Measurements from ENCODE around the gene CCDC175. TPM values are rescaled to one million over a fixed set of nuclear protein-coding genes. Genes with fewer than 3 reads are reported as not detected.

CCDC175 gene
- total and polyA plus RNA-seq, 10 of the 15 experiments (the other 5 are each of a cell fraction or from before 2014, with no cell fraction given) = not detected

- TF ChIP-seq, protein P1, sequence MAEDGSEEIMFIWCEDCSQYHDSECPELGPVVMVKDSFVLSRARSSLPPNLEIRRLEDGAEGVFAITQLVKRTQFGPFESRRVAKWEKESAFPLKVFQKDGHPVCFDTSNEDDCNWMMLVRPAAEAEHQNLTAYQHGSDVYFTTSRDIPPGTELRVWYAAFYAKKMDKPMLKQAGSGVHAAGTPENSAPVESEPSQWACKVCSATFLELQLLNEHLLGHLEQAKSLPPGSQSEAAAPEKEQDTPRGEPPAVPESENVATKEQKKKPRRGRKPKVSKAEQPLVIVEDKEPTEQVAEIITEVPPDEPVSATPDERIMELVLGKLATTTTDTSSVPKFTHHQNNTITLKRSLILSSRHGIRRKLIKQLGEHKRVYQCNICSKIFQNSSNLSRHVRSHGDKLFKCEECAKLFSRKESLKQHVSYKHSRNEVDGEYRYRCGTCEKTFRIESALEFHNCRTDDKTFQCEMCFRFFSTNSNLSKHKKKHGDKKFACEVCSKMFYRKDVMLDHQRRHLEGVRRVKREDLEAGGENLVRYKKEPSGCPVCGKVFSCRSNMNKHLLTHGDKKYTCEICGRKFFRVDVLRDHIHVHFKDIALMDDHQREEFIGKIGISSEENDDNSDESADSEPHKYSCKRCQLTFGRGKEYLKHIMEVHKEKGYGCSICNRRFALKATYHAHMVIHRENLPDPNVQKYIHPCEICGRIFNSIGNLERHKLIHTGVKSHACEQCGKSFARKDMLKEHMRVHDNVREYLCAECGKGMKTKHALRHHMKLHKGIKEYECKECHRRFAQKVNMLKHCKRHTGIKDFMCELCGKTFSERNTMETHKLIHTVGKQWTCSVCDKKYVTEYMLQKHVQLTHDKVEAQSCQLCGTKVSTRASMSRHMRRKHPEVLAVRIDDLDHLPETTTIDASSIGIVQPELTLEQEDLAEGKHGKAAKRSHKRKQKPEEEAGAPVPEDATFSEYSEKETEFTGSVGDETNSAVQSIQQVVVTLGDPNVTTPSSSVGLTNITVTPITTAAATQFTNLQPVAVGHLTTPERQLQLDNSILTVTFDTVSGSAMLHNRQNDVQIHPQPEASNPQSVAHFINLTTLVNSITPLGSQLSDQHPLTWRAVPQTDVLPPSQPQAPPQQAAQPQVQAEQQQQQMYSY (CRISPR knock-in tag; IDR thresholded peaks at IDR 0.05) = no peak
Measured at GRCh38 chr14:59500732-59501131, 75.9 kb downstream of the CCDC175 start (continued).

GRCh38 chr14:59492384-59492783 lies 84.2 kb downstream of the CCDC175 start:
- Histone ChIP-seq H2AFZ (ENCODE audit: control insufficient read depth, low read depth, low read length) (no peak overlapping the region), H3K9me3 (replicated peaks; ENCODE audit: control insufficient read depth, insufficient read depth, low read length) (no peaks in the 10 kb centered on the region; the same call in 2 of the 3 replicates), H3K79me2 (ENCODE audit: control insufficient read depth, insufficient read depth, low read length) (no peaks in the 10 kb centered on the region), H3K27me3 (replicated peaks in 1 of 2; ENCODE audit: control insufficient read depth in 2 of 2, insufficient read depth in 2 of 2, low read length in 1 of 2) (no peaks in the 10 kb centered on the region), H4K20me1 (ENCODE audit: control insufficient read depth, insufficient read depth) (no peaks in the 10 kb centered on the region), H3K27ac (ENCODE audit: control insufficient read depth, insufficient read depth) (no peak overlapping the region), H3K4me1 (ENCODE audit: control insufficient read depth, insufficient read depth, low read length) (no peaks in the 10 kb centered on the region), H3K36me3 (ENCODE audit: control insufficient read depth in 2 of 2, insufficient read depth in 2 of 2, low read length in 1 of 2) (peaks cover 0 to 30% of the 10 kb centered on the region in 2 experiments; a peak in 2 of 4 replicates), H3K4me3 (no peak overlapping the region), H3K9ac (ENCODE audit: control insufficient read depth, insufficient read depth, low read length) (no peak overlapping the region), H3K4me2 (ENCODE audit: control insufficient read depth, insufficient read depth) (no peak overlapping the region)
- no peak for DNase-seq (ENCODE audit: low read depth, low spot score)
- FAIRE-seq = no peak
- TF ChIP-seq DPF2 (IDR thresholded peaks at IDR 0.05) (no peak), ZBED1 (IDR thresholded peaks at IDR 0.05; ENCODE audit: borderline replicate concordance) (no peak), NRF1 (conservative IDR thresholded peaks at IDR 0.05; ENCODE audit: low read depth, low read length) (no peak), BRCA1 (IDR thresholded peaks at IDR 0.05; ENCODE audit: low read depth, low read length) (no peak), ZSCAN29 (IDR thresholded peaks at IDR 0.05) (no peak), NBN (IDR thresholded peaks at IDR 0.05) (no peak), ZNF24 (IDR thresholded peaks at IDR 0.05) (no peak), SIX5 (IDR thresholded peaks at IDR 0.05; ENCODE audit: low read depth, low read length, severe bottlenecking) (no peak), IRF3 (IDR thresholded peaks at IDR 0.05) (no peak), CHD2 (IDR thresholded peaks at IDR 0.05; ENCODE audit: borderline replicate concordance, low read depth, low read length) (no peak), BACH1 (IDR thresholded peaks at IDR 0.05; ENCODE audit: borderline replicate concordance) (no peak)
- TF ChIP-seq, protein P2, sequence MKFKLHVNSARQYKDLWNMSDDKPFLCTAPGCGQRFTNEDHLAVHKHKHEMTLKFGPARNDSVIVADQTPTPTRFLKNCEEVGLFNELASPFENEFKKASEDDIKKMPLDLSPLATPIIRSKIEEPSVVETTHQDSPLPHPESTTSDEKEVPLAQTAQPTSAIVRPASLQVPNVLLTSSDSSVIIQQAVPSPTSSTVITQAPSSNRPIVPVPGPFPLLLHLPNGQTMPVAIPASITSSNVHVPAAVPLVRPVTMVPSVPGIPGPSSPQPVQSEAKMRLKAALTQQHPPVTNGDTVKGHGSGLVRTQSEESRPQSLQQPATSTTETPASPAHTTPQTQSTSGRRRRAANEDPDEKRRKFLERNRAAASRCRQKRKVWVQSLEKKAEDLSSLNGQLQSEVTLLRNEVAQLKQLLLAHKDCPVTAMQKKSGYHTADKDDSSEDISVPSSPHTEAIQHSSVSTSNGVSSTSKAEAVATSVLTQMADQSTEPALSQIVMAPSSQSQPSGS (IDR thresholded peaks at IDR 0.05; ENCODE audit: low read length) = no peak
- TF ChIP-seq, protein P3, sequence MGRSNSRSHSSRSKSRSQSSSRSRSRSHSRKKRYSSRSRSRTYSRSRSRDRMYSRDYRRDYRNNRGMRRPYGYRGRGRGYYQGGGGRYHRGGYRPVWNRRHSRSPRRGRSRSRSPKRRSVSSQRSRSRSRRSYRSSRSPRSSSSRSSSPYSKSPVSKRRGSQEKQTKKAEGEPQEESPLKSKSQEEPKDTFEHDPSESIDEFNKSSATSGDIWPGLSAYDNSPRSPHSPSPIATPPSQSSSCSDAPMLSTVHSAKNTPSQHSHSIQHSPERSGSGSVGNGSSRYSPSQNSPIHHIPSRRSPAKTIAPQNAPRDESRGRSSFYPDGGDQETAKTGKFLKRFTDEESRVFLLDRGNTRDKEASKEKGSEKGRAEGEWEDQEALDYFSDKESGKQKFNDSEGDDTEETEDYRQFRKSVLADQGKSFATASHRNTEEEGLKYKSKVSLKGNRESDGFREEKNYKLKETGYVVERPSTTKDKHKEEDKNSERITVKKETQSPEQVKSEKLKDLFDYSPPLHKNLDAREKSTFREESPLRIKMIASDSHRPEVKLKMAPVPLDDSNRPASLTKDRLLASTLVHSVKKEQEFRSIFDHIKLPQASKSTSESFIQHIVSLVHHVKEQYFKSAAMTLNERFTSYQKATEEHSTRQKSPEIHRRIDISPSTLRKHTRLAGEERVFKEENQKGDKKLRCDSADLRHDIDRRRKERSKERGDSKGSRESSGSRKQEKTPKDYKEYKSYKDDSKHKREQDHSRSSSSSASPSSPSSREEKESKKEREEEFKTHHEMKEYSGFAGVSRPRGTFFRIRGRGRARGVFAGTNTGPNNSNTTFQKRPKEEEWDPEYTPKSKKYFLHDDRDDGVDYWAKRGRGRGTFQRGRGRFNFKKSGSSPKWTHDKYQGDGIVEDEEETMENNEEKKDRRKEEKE (IDR thresholded peaks at IDR 0.05) = no peak
- WGBS (ENCODE audit: insufficient coverage, insufficient replicate concordance, low lambda C conversion rate, missing lambda C conversion rate) = 89% methylated on average over 1 of the region's 1 CpG
- no peak for ATAC-seq
- CTCF ChIA-PET = no interaction called here
- in situ Hi-C loops (cut with MboI) (loop anchor here (25.0 kb wide), 1 partner anchor 670 kb away; the partner anchor contains the start of gene DHRS7), intact Hi-C loops (cut with micrococcal nuclease; ENCODE audit: unreplicated experiment) (no loop called here)
- RAD21 ChIA-PET (ENCODE audit: unreplicated experiment) = no interaction called here
- SMC1A ChIA-PET (ENCODE audit: uncharacterized antibody, unreplicated experiment) = interaction anchor here (1.0 kb wide), 1 partner anchor 9 kb away, joined by 3 read pairs; the partner anchor contains the start of genes JKAMP and L3HYPDH
- POLR2A ChIA-PET = no interaction called here
- BruUV-seq (replicated peaks) = no TSS peak

Data from GM12878 (cell line).